B cell (primary cell): ENCODE measurements around the gene GATAD2B. TPM values are rescaled to one million over a fixed set of nuclear protein-coding genes. Genes with fewer than 3 reads are reported as not detected.
"Not testable (repeated sequence)": the region's sequence is repeated elsewhere in the genome, so short reads cannot be mapped to it uniquely, and the experiment has no call there.

ENCODE experiments used
- ATAC-seq: fragments of 200-7000 bp; cut with Tn5 transposase; one replicate; pipeline ENCODE4 v1.10.0; 2021; ENCODE audit warnings: low read depth, mild to moderate bottlenecking, moderate number of reproducible peaks, moderate library complexity
- CTCF ChIA-PET: fragments of 350-600 bp; sonication (Branson Sonifier 250); formaldehyde crosslinking; loops from one replicate; lab custom pipeline; 2021; ENCODE audit warnings: antibody characterized with exemption, inconsistent platforms; lab: Charles Lee
- POLR2A ChIA-PET: fragments of 350-600 bp; sonication (Branson Sonifier 250); formaldehyde crosslinking; loops from one replicate; lab custom pipeline; 2021; ENCODE audit warnings: antibody characterized with exemption; lab: Charles Lee
- DNase-seq: peaks from one replicate; pipeline ENCODE4 v3.0.0; 2013
- H2AFZ ChIP-seq: 2 replicates; pipeline ENCODE4 v1.6.1; 2012; ENCODE audit warnings: mild to moderate bottlenecking, low read depth, low read length; ENCODE audit not compliant: insufficient read depth, poor library complexity, severe bottlenecking
- H3K27ac ChIP-seq, 2 donors: 1 replicate in 1 of 2; 2 replicates in 1 of 2; pipeline ENCODE4 v1.5.1; 2012 to 2013; ENCODE audit warnings: low read length in 2 of 2, mild to moderate bottlenecking in 2 of 2, moderate library complexity in 1 of 2
- H3K27me3 ChIP-seq, 4 experiments: fragments of 200-600 bp in 1 of 4; sonication (generic) in 1 of 4; replicated peaks in 1 of 4; 1 replicate in 2 of 4; 2 replicates in 2 of 4; pipeline versions ENCODE4 v1.6.1 to v1.7.0; 2013 to 2016; ENCODE audit warnings: low read length in 3 of 4, mild to moderate bottlenecking in 2 of 4, mixed read lengths in 1 of 4, moderate library complexity in 1 of 4; ENCODE audit not compliant: insufficient read depth in 4 of 4, control insufficient read depth in 3 of 4; ENCODE audit errors: control extremely low read depth in 1 of 4
- H3K36me3 ChIP-seq, 2 experiments: replicated peaks in 1 of 2; 1 replicate in 1 of 2; 2 replicates in 1 of 2; pipeline versions ENCODE4 v1.6.1 to v1.7.1; 2013; ENCODE audit warnings: low read length in 1 of 2; ENCODE audit not compliant: insufficient read depth in 2 of 2, control insufficient read depth in 1 of 2; ENCODE audit errors: control extremely low read depth in 1 of 2, extremely low read depth in 1 of 2
- H3K4me1 ChIP-seq, 2 donors: fragments of 200-600 bp in 1 of 2; sonication (generic) in 1 of 2; 1 replicate in 1 of 2; 2 replicates in 1 of 2; pipeline versions ENCODE4 v1.5.1 to v1.6.1; 2013 to 2017; ENCODE audit warnings: low read length in 2 of 2; ENCODE audit not compliant: control insufficient read depth in 2 of 2, insufficient read depth in 2 of 2
- H3K4me2 ChIP-seq: replicated peaks from 2 replicates; pipeline ENCODE3; 2012; ENCODE audit warnings: mild to moderate bottlenecking, low read depth, low read length; ENCODE audit not compliant: poor library complexity, severe bottlenecking
- H3K4me3 ChIP-seq, 5 experiments: fragments of 200-600 bp in 1 of 5; sonication (generic) in 1 of 5; 1 replicate in 3 of 5; 2 replicates in 2 of 5; pipeline versions ENCODE4 v1.5.1 to v1.7.0; 2011 to 2016; ENCODE audit warnings: low read length in 4 of 5, mild to moderate bottlenecking in 4 of 5, low read depth in 2 of 5, control low read depth in 1 of 5, moderate library complexity in 1 of 5; ENCODE audit not compliant: insufficient read depth in 1 of 5; ENCODE audit errors: control extremely low read depth in 1 of 5, extremely low read depth in 1 of 5
- H3K79me2 ChIP-seq: fragments of 200-600 bp; sonication (generic); one replicate; pipeline ENCODE4 v1.6.0; 2016; ENCODE audit warnings: low read length; ENCODE audit not compliant: control insufficient read depth, insufficient read depth
- H3K9ac ChIP-seq: fragments of 200-600 bp; sonication (generic); 2 replicates; pipeline ENCODE4 v1.6.1; 2017; ENCODE audit warnings: mild to moderate bottlenecking, low read length, moderate library complexity
- H3K9me3 ChIP-seq, 3 donors: one replicate each; pipeline versions ENCODE4 v1.6.1 to v1.7.1; 2013; ENCODE audit warnings: low read length in 2 of 3; ENCODE audit not compliant: control insufficient read depth in 2 of 3, insufficient read depth in 1 of 3; ENCODE audit errors: control extremely low read depth in 1 of 3
- H4K20me1 ChIP-seq: 2 replicates; pipeline ENCODE4 v1.6.0; 2012; ENCODE audit warnings: mild to moderate bottlenecking, low read length; ENCODE audit not compliant: insufficient read depth, control insufficient read depth, poor library complexity, severe bottlenecking
- H3K27ac Mint-ChIP-seq: one replicate; pipeline ENCODE4 v1.8.0; 2021; ENCODE audit warnings: mixed read lengths
- H3K27me3 Mint-ChIP-seq: one replicate; pipeline ENCODE4 v1.8.0; 2021; ENCODE audit warnings: mixed read lengths
- H3K4me1 Mint-ChIP-seq: one replicate; pipeline ENCODE4 v1.8.0; 2021; ENCODE audit warnings: mixed read lengths
- H3K4me3 Mint-ChIP-seq: one replicate; pipeline ENCODE4 v1.8.0; 2021; ENCODE audit warnings: mixed read lengths
- H3K9me3 Mint-ChIP-seq: one replicate; pipeline ENCODE4 v1.8.0; 2022; ENCODE audit warnings: mixed read lengths; ENCODE audit not compliant: insufficient read depth
- EZH2 ChIP-seq: IDR thresholded peaks from 2 replicates; pipeline ENCODE4 v1.6.1; 2012; ENCODE audit warnings: borderline replicate concordance, low read depth, mild to moderate bottlenecking, moderate library complexity, low read length; ENCODE audit not compliant: insufficient read depth, poor library complexity, severe bottlenecking
- WGBS: methylation state at CpG from one replicate; pipeline ENCODE4 v1.1.5; 2013; ENCODE audit warnings: missing lambda C conversion rate; ENCODE audit not compliant: insufficient coverage; 5-methylcytosine and 5-hydroxymethylcytosine counted together
- intact Hi-C: fragments of 100-400 bp; cut with micrococcal nuclease; formaldehyde crosslinking; loops from one replicate; pipeline ENCODE4 v1.10.0; 2022
- polyA plus RNA-seq: library from polyadenylated mRNA; depleted of rRNA; stranded (reverse); fragments of >200 nt; gene quantifications from 2 replicates; pipeline ENCODE4 v1.2.3, GENCODE V29; 2012
- total RNA-seq, 2 donors: library from RNA; stranded (reverse); fragments of 120-200 nt in 1 of 2; gene quantifications; 1 replicate in 1 of 2; 2 replicates in 1 of 2; pipeline versions ENCODE4 v1.2.3 to v1.2.4, GENCODE V29; 2013 to 2022
- TF ChIP-seq, protein P1 (sequence below): fragments of 200-600 bp; IDR thresholded peaks from one replicate; pipeline ENCODE4 v1.8.0; 2022; ENCODE audit warnings: antibody characterized with exemption, mild to moderate bottlenecking

Gene GATAD2B
- total and polyA plus RNA-seq, 2 donors (not counting 1 experiment from before 2014, with no cell fraction given), result 16.7 to 105 TPM

DNA sequence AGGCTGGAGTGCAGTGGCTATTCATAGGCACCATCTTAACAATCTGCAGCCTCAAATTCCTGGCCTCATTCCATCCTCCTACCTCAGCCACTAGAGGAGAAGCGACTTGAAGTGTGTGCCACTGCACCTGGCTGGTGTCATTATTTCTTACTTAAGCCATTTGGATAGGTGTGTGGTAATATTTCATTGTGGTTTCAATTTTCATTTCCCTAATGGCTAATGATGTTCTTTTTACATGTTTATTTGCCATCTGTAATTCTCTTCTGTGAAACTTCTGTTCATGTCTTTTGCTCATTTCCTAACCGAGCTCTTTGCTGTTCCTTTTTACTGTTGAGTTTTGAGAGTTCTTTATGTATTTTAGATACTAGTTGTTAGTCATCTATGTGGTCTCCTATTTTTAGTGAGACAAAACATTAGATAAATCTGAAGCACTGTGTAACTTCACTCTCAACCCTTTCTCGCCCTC is 80.7 kb downstream of the GATAD2B start:
- Mint-ChIP-seq H3K27ac (peak overlapping the region; percentile 75), H3K9me3 (no peaks in the 10 kb centered on the region), H3K4me3 (peak overlapping the region; percentile 56), H3K27me3 (no peaks in the 10 kb centered on the region), H3K4me1 (peaks cover 34% of the 10 kb centered on the region)
- no peak overlapping the region for H2AFZ ChIP-seq
- no peak overlapping the region for H3K4me3 ChIP-seq
- no peak for TF ChIP-seq EZH2
- TF ChIP-seq, protein P1, sequence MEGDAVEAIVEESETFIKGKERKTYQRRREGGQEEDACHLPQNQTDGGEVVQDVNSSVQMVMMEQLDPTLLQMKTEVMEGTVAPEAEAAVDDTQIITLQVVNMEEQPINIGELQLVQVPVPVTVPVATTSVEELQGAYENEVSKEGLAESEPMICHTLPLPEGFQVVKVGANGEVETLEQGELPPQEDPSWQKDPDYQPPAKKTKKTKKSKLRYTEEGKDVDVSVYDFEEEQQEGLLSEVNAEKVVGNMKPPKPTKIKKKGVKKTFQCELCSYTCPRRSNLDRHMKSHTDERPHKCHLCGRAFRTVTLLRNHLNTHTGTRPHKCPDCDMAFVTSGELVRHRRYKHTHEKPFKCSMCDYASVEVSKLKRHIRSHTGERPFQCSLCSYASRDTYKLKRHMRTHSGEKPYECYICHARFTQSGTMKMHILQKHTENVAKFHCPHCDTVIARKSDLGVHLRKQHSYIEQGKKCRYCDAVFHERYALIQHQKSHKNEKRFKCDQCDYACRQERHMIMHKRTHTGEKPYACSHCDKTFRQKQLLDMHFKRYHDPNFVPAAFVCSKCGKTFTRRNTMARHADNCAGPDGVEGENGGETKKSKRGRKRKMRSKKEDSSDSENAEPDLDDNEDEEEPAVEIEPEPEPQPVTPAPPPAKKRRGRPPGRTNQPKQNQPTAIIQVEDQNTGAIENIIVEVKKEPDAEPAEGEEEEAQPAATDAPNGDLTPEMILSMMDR, result no peak
- H4K20me1 ChIP-seq, result peaks cover 16% of the 10 kb centered on the region
- DNase-seq (peak; percentile 42), ATAC-seq (no peak)
- no CpG with 5 or more reads among the region's 3 CpGs for WGBS
- H3K36me3 ChIP-seq, result peaks cover 1 to 6% of the 10 kb centered on the region in 2 experiments
- H3K9me3 ChIP-seq, result no peaks in the 10 kb centered on the region
- no peak overlapping the region for H3K9ac ChIP-seq
- ChIA-PET CTCF (interaction anchor here (1.5 kb wide), 1 partner anchor 12 kb away, joined by 3 read pairs; no protein-coding TSS in a partner anchor), POLR2A (no interaction called here)
- H3K79me2 ChIP-seq, result peaks cover 87% of the 10 kb centered on the region
- no peaks in the 10 kb centered on the region for H3K27me3 ChIP-seq
- peak overlapping the region in 1 of 2 donors; percentile 64 for H3K27ac ChIP-seq
- intact Hi-C loops, result no loop called here
- peaks cover 15 to 32% of the 10 kb centered on the region in 2 donors for H3K4me1 ChIP-seq
- H3K4me2 ChIP-seq, result peak overlapping the region; percentile 49

DNA sequence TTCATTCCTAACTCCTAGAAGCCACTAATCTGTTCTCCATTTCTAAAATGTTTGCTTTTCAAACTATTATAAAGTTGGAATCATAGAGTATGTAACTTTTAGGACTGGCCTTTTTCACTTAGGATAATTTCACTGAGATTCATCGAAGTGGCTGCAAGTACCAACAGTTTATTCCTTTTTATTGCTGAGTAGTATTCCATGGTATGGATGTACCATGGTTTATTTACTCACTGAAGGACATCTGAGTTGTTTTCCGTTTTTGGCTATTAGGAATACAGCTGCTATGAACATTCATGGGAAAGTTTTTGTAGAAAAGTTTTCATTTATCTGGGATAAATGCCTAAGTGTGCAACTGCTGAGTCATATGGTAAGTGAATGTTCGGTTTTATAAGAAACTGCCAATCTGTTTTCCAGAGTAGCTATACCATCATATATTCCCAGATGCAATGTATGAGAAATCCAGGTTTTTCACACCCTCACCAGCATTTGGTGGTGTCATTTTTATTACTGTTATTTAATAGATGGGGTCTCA is 81.2 kb downstream of the GATAD2B start:
- Mint-ChIP-seq H3K27ac (peak overlapping the region; percentile 56), H3K27me3 (no peaks in the 10 kb centered on the region), H3K4me1 (peaks cover 34% of the 10 kb centered on the region), H3K4me3 (peak overlapping the region; percentile 57), H3K9me3 (no peaks in the 10 kb centered on the region)
- WGBS, result 100% methylated on average over 1 of the region's 3 CpGs
- Histone ChIP-seq H3K4me1 (peaks cover 15 to 32% of the 10 kb centered on the region in 2 donors), H3K9me3 (no peaks in the 10 kb centered on the region), H2AFZ (no peak overlapping the region), H3K79me2 (peaks cover 87% of the 10 kb centered on the region), H3K9ac (no peak overlapping the region), H3K36me3 (peaks cover 1 to 6% of the 10 kb centered on the region in 2 experiments), H3K27me3 (no peaks in the 10 kb centered on the region), H3K4me3 (peak overlapping the region in 1 of 5 experiments; percentile 24), H4K20me1 (peaks cover 16% of the 10 kb centered on the region), H3K4me2 (peak overlapping the region; percentile 49), H3K27ac (peak overlapping the region in 1 of 2 donors; percentile 64)
- no peak for ATAC-seq
- DNase-seq, result no peak
- ChIA-PET CTCF (interaction anchor here (1.5 kb wide), 1 partner anchor 12 kb away, joined by 3 read pairs; no protein-coding TSS in a partner anchor), POLR2A (no interaction called here)
- intact Hi-C loops, result no loop called here
- no peak for TF ChIP-seq EZH2
- TF ChIP-seq, protein P1, result no peak

DNA sequence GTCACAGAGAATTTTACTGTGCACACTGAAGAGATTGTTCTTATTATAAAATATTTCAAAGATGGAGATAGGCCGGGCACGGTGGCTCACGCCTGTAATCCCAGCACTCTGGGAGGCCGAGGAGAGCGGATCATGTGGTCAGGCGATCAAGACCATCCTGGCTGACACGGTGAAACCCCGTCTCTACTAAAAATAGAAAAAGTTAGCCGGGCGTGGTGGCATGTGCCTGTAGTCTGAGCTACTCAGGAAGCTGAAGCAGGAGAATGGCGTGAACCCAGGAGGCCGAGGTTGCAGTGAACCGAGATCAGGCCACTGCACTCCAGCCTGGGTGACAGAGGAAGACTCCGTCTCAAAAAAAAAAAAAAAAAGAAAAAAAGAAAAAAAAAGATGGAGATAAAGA is 82.0 kb downstream of the GATAD2B start:
- Histone ChIP-seq H3K27ac (peak overlapping the region; percentile 39 to 64), H3K4me2 (peak overlapping the region; percentile 49), H3K4me1 (peaks cover 15 to 32% of the 10 kb centered on the region in 2 donors), H3K79me2 (peaks cover 86% of the 10 kb centered on the region), H3K4me3 (peak overlapping the region in 1 of 5 experiments; percentile 24), H4K20me1 (peaks cover 16% of the 10 kb centered on the region)
- intact Hi-C loops, H3K9ac ChIP-seq, H3K27me3 Mint-ChIP-seq, POLR2A ChIA-PET, H2AFZ ChIP-seq, H3K36me3 ChIP-seq, CTCF ChIA-PET, H3K27me3 ChIP-seq, H3K9me3 Mint-ChIP-seq, H3K9me3 ChIP-seq: not testable (repeated sequence)
- ATAC-seq (peak; percentile 45), DNase-seq (peak; percentile 44)
- 12% methylated on average over 5 of the region's 14 CpGs for WGBS
- Mint-ChIP-seq H3K27ac (peak overlapping the region; percentile 73), H3K4me1 (peaks cover 34% of the 10 kb centered on the region), H3K4me3 (peak overlapping the region; percentile 26)
